Mammary epithelial cell (primary cell): ENCODE results near the gene DHCR7.

Source experiments
- EZH2 ChIP-seq: IDR thresholded peaks from 2 replicates; pipeline ENCODE4 v1.6.1; 2012; ENCODE audit warnings: low read length, inconsistent platforms, borderline replicate concordance
- TF ChIP-seq, protein P1 (sequence below), 2 donors: IDR thresholded peaks in 1 of 2; conservative IDR thresholded peaks in 1 of 2; 2 replicates each; pipeline ENCODE4 v1.5.1; 2011 to 2012; ENCODE audit warnings: inconsistent platforms in 2 of 2, low read length in 2 of 2, mild to moderate bottlenecking in 2 of 2, control low read depth in 1 of 2, low read depth in 1 of 2; ENCODE audit not compliant: insufficient read depth in 1 of 2; ENCODE audit errors: extremely low read depth in 1 of 2

DNA sequence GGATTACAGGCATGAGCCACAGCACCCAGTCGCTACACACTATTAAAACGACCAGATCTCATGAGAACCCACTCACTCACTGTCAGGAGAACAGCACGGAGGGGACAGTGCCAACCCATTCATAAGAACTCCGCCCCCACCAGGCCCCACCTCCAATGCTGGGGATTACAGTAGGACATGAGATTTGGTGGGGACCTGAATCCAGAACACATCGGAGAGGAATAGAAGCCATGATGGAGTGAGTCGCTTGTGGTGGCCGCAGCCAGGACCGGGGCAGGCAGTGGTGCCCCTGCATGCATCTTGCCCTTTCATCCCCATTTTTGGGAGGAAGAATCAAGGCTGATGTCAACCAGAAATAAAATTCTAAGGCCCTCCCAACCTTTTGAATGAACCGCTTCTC lies 13.5 kb upstream of the DHCR7 start:
- no peak for TF ChIP-seq EZH2
- TF ChIP-seq, protein P1, sequence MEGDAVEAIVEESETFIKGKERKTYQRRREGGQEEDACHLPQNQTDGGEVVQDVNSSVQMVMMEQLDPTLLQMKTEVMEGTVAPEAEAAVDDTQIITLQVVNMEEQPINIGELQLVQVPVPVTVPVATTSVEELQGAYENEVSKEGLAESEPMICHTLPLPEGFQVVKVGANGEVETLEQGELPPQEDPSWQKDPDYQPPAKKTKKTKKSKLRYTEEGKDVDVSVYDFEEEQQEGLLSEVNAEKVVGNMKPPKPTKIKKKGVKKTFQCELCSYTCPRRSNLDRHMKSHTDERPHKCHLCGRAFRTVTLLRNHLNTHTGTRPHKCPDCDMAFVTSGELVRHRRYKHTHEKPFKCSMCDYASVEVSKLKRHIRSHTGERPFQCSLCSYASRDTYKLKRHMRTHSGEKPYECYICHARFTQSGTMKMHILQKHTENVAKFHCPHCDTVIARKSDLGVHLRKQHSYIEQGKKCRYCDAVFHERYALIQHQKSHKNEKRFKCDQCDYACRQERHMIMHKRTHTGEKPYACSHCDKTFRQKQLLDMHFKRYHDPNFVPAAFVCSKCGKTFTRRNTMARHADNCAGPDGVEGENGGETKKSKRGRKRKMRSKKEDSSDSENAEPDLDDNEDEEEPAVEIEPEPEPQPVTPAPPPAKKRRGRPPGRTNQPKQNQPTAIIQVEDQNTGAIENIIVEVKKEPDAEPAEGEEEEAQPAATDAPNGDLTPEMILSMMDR (conservative IDR thresholded peaks at IDR 0.05 in 1 of 2, IDR thresholded peaks at IDR 0.05 in 1 of 2; ENCODE audit: extremely low read depth in 1 of 2, insufficient read depth in 1 of 2, low read depth in 1 of 2, low read length in 2 of 2) = no peak
